Panc1 (cell line): Measurements from ENCODE around the gene NRP2. TPM values are rescaled to one million over a fixed set of nuclear protein-coding genes. Genes with fewer than 3 reads are reported as not detected.

ENCODE experiments used
- ATAC-seq: fragments of 200-7000 bp; cut with Tn5 transposase; 2 replicates; pipeline ENCODE4 v1.9.1; 2020; ENCODE audit warnings: mild to moderate bottlenecking, moderate library complexity
- BruUV-seq: library from RNA; stranded (reverse); fragments of 400-500 nt; replicated peaks from 2 replicates; lab custom pipeline; 2021; lab: Mats Ljungman, UMichigan
- CTCF ChIA-PET: fragments of 300-600 bp; sonication (Branson Sonifier 250); formaldehyde crosslinking; loops from one replicate; lab custom pipeline; 2022; ENCODE audit warnings: antibody characterized with exemption; lab: Charles Lee
- POLR2A ChIA-PET: fragments of 300-600 bp; sonication (Branson Sonifier 250); formaldehyde crosslinking; loops from one replicate; lab custom pipeline; 2022; ENCODE audit warnings: antibody characterized with exemption; lab: Charles Lee
- DNase-seq: peaks from one replicate; pipeline ENCODE4 v3.0.0-alpha.2; 2010; ENCODE audit warnings: low read depth, low spot score
- H3K27ac ChIP-seq: 2 replicates; pipeline ENCODE4 v1.5.1; 2011; ENCODE audit warnings: mild to moderate bottlenecking, low read length, inconsistent platforms
- H3K27me3 ChIP-seq: fragments of 200-500 bp; sonication (Bioruptor generic); 2 replicates; pipeline ENCODE4 v1.6.0; 2014; ENCODE audit warnings: low read length, inconsistent platforms; ENCODE audit not compliant: control insufficient read depth, insufficient read depth
- H3K36me3 ChIP-seq: fragments of 200-500 bp; sonication (Bioruptor generic); 2 replicates; pipeline ENCODE4 v1.5.1; 2014; ENCODE audit warnings: inconsistent platforms, mild to moderate bottlenecking, low read length, moderate library complexity; ENCODE audit not compliant: control insufficient read depth, insufficient read depth
- H3K4me1 ChIP-seq: 2 replicates; pipeline ENCODE4 v1.5.1; 2011; ENCODE audit warnings: inconsistent platforms, mild to moderate bottlenecking, low read length, moderate library complexity; ENCODE audit not compliant: control insufficient read depth, insufficient read depth
- H3K4me3 ChIP-seq, 2 experiments: 2 replicates each; pipeline ENCODE4 v1.5.1; 2011 to 2012; ENCODE audit warnings: low read depth in 2 of 2, low read length in 2 of 2, mild to moderate bottlenecking in 2 of 2, inconsistent platforms in 1 of 2, moderate library complexity in 1 of 2
- H3K9me3 ChIP-seq: fragments of 200-500 bp; sonication (Bioruptor generic); 2 replicates; pipeline ENCODE4 v1.5.1; 2014; ENCODE audit warnings: low read depth, mild to moderate bottlenecking, inconsistent platforms, low read length, moderate library complexity; ENCODE audit not compliant: control insufficient read depth, insufficient read depth
- CTCF ChIP-seq: fragments of 450-650 bp; IDR thresholded peaks from 2 replicates; pipeline ENCODE4 v1.5.1; 2017; ENCODE audit warnings: mild to moderate bottlenecking
- POLR2AphosphoS5 ChIP-seq: IDR thresholded peaks from 2 replicates; pipeline ENCODE4 v1.6.1; 2012; ENCODE audit warnings: mild to moderate bottlenecking, low read depth, low read length, moderate library complexity
- REST ChIP-seq, 2 experiments: IDR thresholded peaks; 2 replicates each; pipeline ENCODE4 v1.6.1; 2011 to 2012; ENCODE audit warnings: low read depth in 2 of 2, control low read depth in 1 of 2, low read length in 1 of 2, mild to moderate bottlenecking in 1 of 2, moderate library complexity in 1 of 2; ENCODE audit not compliant: insufficient read depth in 1 of 2
- SIN3A ChIP-seq: IDR thresholded peaks from 2 replicates; pipeline ENCODE4 v1.6.1; 2012; ENCODE audit warnings: low read depth, mild to moderate bottlenecking, low read length, moderate library complexity, borderline replicate concordance; ENCODE audit not compliant: insufficient read depth
- TCF7L2 ChIP-seq: IDR thresholded peaks from 2 replicates; pipeline ENCODE4 v1.6.1; 2011; ENCODE audit warnings: mild to moderate bottlenecking, low read depth, low read length, inconsistent platforms
- in situ Hi-C: cut with HindIII; loops from 2 replicates; pipeline ENCODE4 v1.10.0; 2016; ENCODE audit warnings: low sequenced_read_pairs, low pct_unique_long_range_greater_than_20kb
- intact Hi-C: fragments of 100-400 bp; cut with micrococcal nuclease; formaldehyde crosslinking; loops from one replicate; pipeline ENCODE4 v1.10.0; 2022; ENCODE audit not compliant: unreplicated experiment
- total RNA-seq: library from RNA; stranded (reverse); gene quantifications from one replicate; pipeline ENCODE4 v1.2.1, GENCODE V29; 2021; ENCODE audit not compliant: unreplicated experiment

NRP2 gene
- total RNA-seq, 1 experiment from 2014 or later = 6.7 TPM

- Histone ChIP-seq H3K4me1 (no peaks in the 10 kb centered on the region), H3K9me3 (no peaks in the 10 kb centered on the region), H3K27me3 (peaks cover 21% of the 10 kb centered on the region), H3K4me3 (no peak overlapping the region), H3K27ac (no peak overlapping the region), H3K36me3 (no peaks in the 10 kb centered on the region)
- intact Hi-C loops = no loop called here
- BruUV-seq = no TSS peak
- no peak for DNase-seq
- in situ Hi-C loops = no loop called here
- CTCF ChIA-PET = no interaction called here
- no peak for ATAC-seq
- TF ChIP-seq POLR2AphosphoS5 = no peak
- no peak for TF ChIP-seq CTCF
- no peak for TF ChIP-seq REST (IDR thresholded peaks at IDR 0.05; ENCODE audit: insufficient read depth in 1 of 2, low read depth in 2 of 2, low read length in 1 of 2)
- TF ChIP-seq SIN3A = no peak
- no peak for TF ChIP-seq TCF7L2
- POLR2A ChIA-PET = no interaction called here
These were observed 105.5 kb downstream of the NRP2 start for GRCh38 chr2:205787761-205788160.

GRCh38 chr2:205789906-205790305 lies 107.6 kb downstream of the NRP2 start:
- H3K27me3 ChIP-seq = peaks cover 27% of the 10 kb centered on the region
- H3K36me3 ChIP-seq = no peaks in the 10 kb centered on the region
- DNase-seq (no peak), ATAC-seq (no peak)
- no TSS peak for BruUV-seq
- ChIA-PET POLR2A (no interaction called here), CTCF (no interaction called here)
- no peak overlapping the region for H3K4me3 ChIP-seq
- H3K27ac ChIP-seq = no peak overlapping the region
- TF ChIP-seq CTCF (no peak), POLR2AphosphoS5 (no peak), SIN3A (no peak), REST (IDR thresholded peaks at IDR 0.05; ENCODE audit: insufficient read depth in 1 of 2, low read depth in 2 of 2, low read length in 1 of 2) (no peak), TCF7L2 (no peak)
- H3K4me1 ChIP-seq = no peaks in the 10 kb centered on the region
- no peaks in the 10 kb centered on the region for H3K9me3 ChIP-seq
- in situ Hi-C loops (no loop called here), intact Hi-C loops (no loop called here)
